ENCODE data around the gene SLX4. TPM values are rescaled to one million over a fixed set of nuclear protein-coding genes. Genes with fewer than 3 reads are reported as not detected.

Gene SLX4
- total RNA-seq, 6 donors from 2014 or later, result 4.6 to 10.5 (median 6.0) TPM

GRCh38 chr16:3548445-3548844 is 63.0 kb downstream of the SLX4 start:
- ATAC-seq (ENCODE audit: low FRiP score in 2 of 2) (peak in 1 of 2 donors; percentile 13), DNase-seq (no peak)
- no peak overlapping the region for H3K4me3 ChIP-seq
- H3K9me3 ChIP-seq, result no peaks in the 10 kb centered on the region
- H3K4me1 ChIP-seq, result no peaks in the 10 kb centered on the region
- no peaks in the 10 kb centered on the region for H3K27me3 ChIP-seq
- 85 to 86% methylated on average over 6 to 10 of the region's 10 CpGs for WGBS, 2 donors
- TF ChIP-seq POLR2AphosphoS5 (IDR thresholded peaks at IDR 0.05) (no peak), POLR2A (IDR thresholded peaks at IDR 0.05) (no peak), CTCF (IDR thresholded peaks at IDR 0.05) (no peak), EP300 (IDR thresholded peaks at IDR 0.05) (no peak)
- H3K27ac ChIP-seq, result no peak overlapping the region
- peaks cover 0 to 40% (median 4%) of the 10 kb centered on the region in 4 donors for H3K36me3 ChIP-seq

GRCh38 chr16:3546986-3547682 is 64.3 kb downstream of the SLX4 start:
- Histone ChIP-seq H3K9me3 (no peaks in the 10 kb centered on the region), H3K4me1 (no peaks in the 10 kb centered on the region), H3K27ac (no peak overlapping the region), H3K36me3 (peaks cover 0 to 31% (median 4%) of the 10 kb centered on the region in 4 donors), H3K27me3 (no peaks in the 10 kb centered on the region), H3K4me3 (no peak overlapping the region)
- no peak for DNase-seq
- TF ChIP-seq CTCF (IDR thresholded peaks at IDR 0.05) (no peak), POLR2AphosphoS5 (IDR thresholded peaks at IDR 0.05) (no peak), POLR2A (IDR thresholded peaks at IDR 0.05) (no peak), EP300 (IDR thresholded peaks at IDR 0.05) (no peak)
- ATAC-seq (ENCODE audit: low FRiP score in 2 of 2), result no peak
- WGBS, 2 donors, result 81 to 84% methylated on average over 15 of the region's 15 CpGs

- no peak overlapping the region for H3K27ac ChIP-seq
- DNase-seq (no peak), ATAC-seq (ENCODE audit: low FRiP score in 2 of 2) (no peak)
- no peaks in the 10 kb centered on the region for H3K27me3 ChIP-seq
- no peak for TF ChIP-seq POLR2A (IDR thresholded peaks at IDR 0.05)
- H3K9me3 ChIP-seq, result no peaks in the 10 kb centered on the region
- H3K4me3 ChIP-seq, result no peak overlapping the region
- peaks cover 0 to 32% (median 9%) of the 10 kb centered on the region in 4 donors for H3K36me3 ChIP-seq
- H3K4me1 ChIP-seq, result no peaks in the 10 kb centered on the region
- WGBS, 2 donors, result 87 to 89% methylated on average over 5 to 6 of the region's 6 CpGs
Measured at GRCh38 chr16:3542601-3543373, 68.6 kb downstream of the SLX4 start.

GRCh38 chr16:3541527-3542155 is 69.8 kb downstream of the SLX4 start:
- H3K27ac ChIP-seq, result no peak overlapping the region

More at GRCh38 chr16:3541527-3542155, 69.8 kb downstream of the SLX4 start:
- WGBS, 2 donors, result 89 to 93% methylated on average over 11 to 13 of the region's 13 CpGs
- H3K9me3 ChIP-seq, result no peaks in the 10 kb centered on the region
- no peak for ATAC-seq (ENCODE audit: low FRiP score in 2 of 2)
- no peak overlapping the region for H3K4me3 ChIP-seq
- TF ChIP-seq EP300 (IDR thresholded peaks at IDR 0.05) (no peak), POLR2A (IDR thresholded peaks at IDR 0.05) (no peak), POLR2AphosphoS5 (IDR thresholded peaks at IDR 0.05) (no peak), CTCF (IDR thresholded peaks at IDR 0.05) (no peak)
- no peaks in the 10 kb centered on the region for H3K4me1 ChIP-seq
- no peaks in the 10 kb centered on the region for H3K27me3 ChIP-seq
- peaks cover 0 to 36% (median 9%) of the 10 kb centered on the region in 4 donors for H3K36me3 ChIP-seq
- DNase-seq, result no peak

Data from upper lobe of left lung (tissue), 6 donors.